Osteocyte (in vitro differentiated cells): Measurements from ENCODE around the gene OXNAD1. TPM values are rescaled to one million over a fixed set of nuclear protein-coding genes. Genes with fewer than 3 reads are reported as not detected.

Experiments used
- DNase-seq: peaks from one replicate; pipeline ENCODE4 v3.0.0; 2021; ENCODE audit warnings: mixed read lengths; ENCODE audit not compliant: unreplicated experiment; ENCODE audit errors: extremely low spot score
- H3K27ac Mint-ChIP-seq: one replicate; pipeline ENCODE4 v1.8.0; 2021; ENCODE audit warnings: mild to moderate bottlenecking, mixed read lengths; ENCODE audit not compliant: unreplicated experiment
- H3K27me3 Mint-ChIP-seq: one replicate; pipeline ENCODE4 v1.8.0; 2021; ENCODE audit warnings: mixed read lengths; ENCODE audit not compliant: unreplicated experiment
- H3K36me3 Mint-ChIP-seq: one replicate; pipeline ENCODE4 v1.8.0; 2021; ENCODE audit warnings: mixed read lengths; ENCODE audit not compliant: unreplicated experiment
- H3K4me1 Mint-ChIP-seq: one replicate; pipeline ENCODE4 v1.8.0; 2021; ENCODE audit warnings: mixed read lengths; ENCODE audit not compliant: unreplicated experiment
- H3K4me3 Mint-ChIP-seq: one replicate; pipeline ENCODE4 v1.8.0; 2021; ENCODE audit warnings: mild to moderate bottlenecking, moderate library complexity, mixed read lengths; ENCODE audit not compliant: unreplicated experiment
- H3K9me3 Mint-ChIP-seq: one replicate; pipeline ENCODE4 v1.8.0; 2021; ENCODE audit warnings: mixed read lengths; ENCODE audit not compliant: unreplicated experiment
- total RNA-seq: library from RNA; stranded (reverse); gene quantifications from 2 replicates; pipeline ENCODE4 v1.2.1, GENCODE V29; 2021
- TF ChIP-seq, protein P1 (sequence below): fragments of 200-600 bp; sonication (generic); IDR thresholded peaks from 2 replicates; pipeline ENCODE4 v1.5.0; 2021; ENCODE audit warnings: antibody characterized with exemption, mild to moderate bottlenecking, moderate library complexity

The OXNAD1 gene
- total RNA-seq, 1 donor from 2014 or later, result 10.8 TPM

DNA sequence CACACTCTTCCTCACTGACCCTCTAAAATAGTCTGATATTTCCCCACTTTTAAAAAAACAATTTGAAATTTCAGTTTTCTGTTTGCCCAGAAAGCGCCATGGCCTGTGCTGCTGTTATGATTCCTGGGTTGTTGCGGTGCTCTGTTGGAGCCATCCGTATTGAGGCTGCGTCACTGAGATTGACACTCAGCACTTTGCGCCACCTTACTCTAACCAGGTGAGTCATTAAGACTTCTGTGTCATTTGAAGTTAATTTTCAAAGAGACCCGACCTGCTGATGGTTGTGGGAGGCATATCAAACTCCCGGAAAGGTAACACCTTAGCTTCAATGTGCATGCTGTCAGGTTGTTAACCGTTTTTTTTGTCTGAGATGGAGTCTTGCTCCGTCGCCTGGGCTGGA lies 5.8 kb downstream of the OXNAD1 start:
- H3K27ac Mint-ChIP-seq, result no peak overlapping the region
- peaks cover 16% of the 10 kb centered on the region for H3K36me3 Mint-ChIP-seq
- no peaks in the 10 kb centered on the region for H3K27me3 Mint-ChIP-seq
- TF ChIP-seq, protein P1, sequence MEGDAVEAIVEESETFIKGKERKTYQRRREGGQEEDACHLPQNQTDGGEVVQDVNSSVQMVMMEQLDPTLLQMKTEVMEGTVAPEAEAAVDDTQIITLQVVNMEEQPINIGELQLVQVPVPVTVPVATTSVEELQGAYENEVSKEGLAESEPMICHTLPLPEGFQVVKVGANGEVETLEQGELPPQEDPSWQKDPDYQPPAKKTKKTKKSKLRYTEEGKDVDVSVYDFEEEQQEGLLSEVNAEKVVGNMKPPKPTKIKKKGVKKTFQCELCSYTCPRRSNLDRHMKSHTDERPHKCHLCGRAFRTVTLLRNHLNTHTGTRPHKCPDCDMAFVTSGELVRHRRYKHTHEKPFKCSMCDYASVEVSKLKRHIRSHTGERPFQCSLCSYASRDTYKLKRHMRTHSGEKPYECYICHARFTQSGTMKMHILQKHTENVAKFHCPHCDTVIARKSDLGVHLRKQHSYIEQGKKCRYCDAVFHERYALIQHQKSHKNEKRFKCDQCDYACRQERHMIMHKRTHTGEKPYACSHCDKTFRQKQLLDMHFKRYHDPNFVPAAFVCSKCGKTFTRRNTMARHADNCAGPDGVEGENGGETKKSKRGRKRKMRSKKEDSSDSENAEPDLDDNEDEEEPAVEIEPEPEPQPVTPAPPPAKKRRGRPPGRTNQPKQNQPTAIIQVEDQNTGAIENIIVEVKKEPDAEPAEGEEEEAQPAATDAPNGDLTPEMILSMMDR, result no peak
- DNase-seq, result no peak
- H3K9me3 Mint-ChIP-seq, result no peaks in the 10 kb centered on the region
- H3K4me1 Mint-ChIP-seq, result peaks cover 15% of the 10 kb centered on the region
- H3K4me3 Mint-ChIP-seq, result no peak overlapping the region

DNA sequence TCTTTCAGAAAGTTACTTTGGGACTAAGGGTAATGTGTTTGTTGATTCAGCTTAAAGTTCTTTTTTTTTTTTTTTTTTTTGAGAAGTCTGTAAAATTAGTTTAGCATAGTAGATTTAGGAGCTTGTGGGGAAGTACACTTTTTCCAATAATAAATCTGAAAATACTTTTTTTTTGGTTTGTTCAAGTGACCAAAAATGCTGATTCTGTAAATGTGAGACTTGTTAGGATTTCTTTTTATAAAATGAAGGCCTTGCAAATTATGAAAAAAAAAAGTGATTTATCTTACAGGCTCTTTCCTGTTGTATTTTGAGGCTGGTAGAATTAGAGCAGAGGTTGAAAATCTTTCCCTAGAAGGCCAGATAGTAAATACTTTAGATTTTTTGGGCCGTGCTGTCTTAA lies 7.6 kb downstream of the OXNAD1 start:
- TF ChIP-seq, protein P1, result no peak
- Mint-ChIP-seq H3K4me3 (no peak overlapping the region), H3K4me1 (peaks cover 6% of the 10 kb centered on the region), H3K27me3 (no peaks in the 10 kb centered on the region), H3K27ac (no peak overlapping the region), H3K9me3 (no peaks in the 10 kb centered on the region), H3K36me3 (peaks cover 20% of the 10 kb centered on the region)
- no peak for DNase-seq

- TF ChIP-seq, protein P1, result no peak
- Mint-ChIP-seq H3K4me1 (peaks cover 13% of the 10 kb centered on the region), H3K27ac (no peak overlapping the region), H3K27me3 (no peaks in the 10 kb centered on the region), H3K9me3 (no peaks in the 10 kb centered on the region), H3K4me3 (no peak overlapping the region), H3K36me3 (peaks cover 22% of the 10 kb centered on the region)
- DNase-seq, result no peak
These were observed 8.9 kb downstream of the OXNAD1 start for GRCh38 chr3:16273867-16274266.

DNA sequence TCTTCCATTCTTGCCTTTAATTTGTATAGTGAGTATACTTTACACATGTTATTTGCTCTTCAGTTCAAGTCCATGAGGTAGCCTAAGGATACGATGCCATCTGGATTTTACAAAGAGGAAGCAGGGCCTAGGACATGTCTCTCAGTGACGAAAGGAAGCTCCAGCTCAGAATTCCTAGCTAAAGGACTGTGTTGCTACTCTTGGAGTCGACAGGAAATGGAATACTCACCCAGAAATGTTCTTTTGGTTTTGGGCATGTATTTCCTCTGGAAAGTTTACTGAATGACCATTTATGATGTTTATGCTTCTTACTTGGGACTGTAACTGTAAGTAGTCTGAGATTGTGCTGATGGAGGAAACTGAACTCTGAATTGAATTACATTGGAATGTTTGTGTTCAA lies 12.5 kb downstream of the OXNAD1 start:
- TF ChIP-seq, protein P1, result no peak
- Mint-ChIP-seq H3K36me3 (peaks cover 17% of the 10 kb centered on the region), H3K4me1 (peaks cover 18% of the 10 kb centered on the region), H3K27ac (no peak overlapping the region), H3K4me3 (no peak overlapping the region), H3K27me3 (no peaks in the 10 kb centered on the region), H3K9me3 (no peaks in the 10 kb centered on the region)
- no peak for DNase-seq

- no peaks in the 10 kb centered on the region for H3K27me3 Mint-ChIP-seq
- DNase-seq, result no peak
- peaks cover 11% of the 10 kb centered on the region for H3K36me3 Mint-ChIP-seq
- no peak overlapping the region for H3K27ac Mint-ChIP-seq
- peaks cover 18% of the 10 kb centered on the region for H3K4me1 Mint-ChIP-seq
- H3K4me3 Mint-ChIP-seq, result no peak overlapping the region
- TF ChIP-seq, protein P1, result no peak
- H3K9me3 Mint-ChIP-seq, result no peaks in the 10 kb centered on the region
These were observed 14.2 kb downstream of the OXNAD1 start for GRCh38 chr3:16279010-16279801.
